H1 (cell line): Measurements from ENCODE around the gene NLRC3. TPM values are rescaled to one million over a fixed set of nuclear protein-coding genes. Genes with fewer than 3 reads are reported as not detected.

Source experiments
- CTCF ChIA-PET: fragments of 300-600 bp; sonication (Branson Sonifier 250); formaldehyde crosslinking; loops from one replicate; lab custom pipeline; 2021; ENCODE audit not compliant: partially characterized antibody; lab: Charles Lee
- POLR2A ChIA-PET: fragments of 300-600 bp; sonication (Branson Sonifier 250); formaldehyde crosslinking; loops from one replicate; lab custom pipeline; 2021; ENCODE audit warnings: inconsistent platforms; ENCODE audit not compliant: partially characterized antibody; lab: Charles Lee
- DNase-seq, 2 experiments: peaks; one replicate each; pipeline versions ENCODE4 v3.0.0 to v3.0.0-alpha.2; 2010 to 2022; ENCODE audit warnings: low spot score in 2 of 2, low read depth in 1 of 2, mixed read lengths in 1 of 2
- FAIRE-seq: peaks from 2 replicates; lab custom pipeline; 2011; peaks lifted over from hg19 to GRCh38; lab: Jason Lieb, UNC
- H2AFZ ChIP-seq: 2 replicates; pipeline ENCODE4 v1.8.1; 2012; ENCODE audit warnings: low read length, inconsistent platforms
- H2AK5ac ChIP-seq: 2 replicates; pipeline ENCODE4 v1.6.1; 2013; ENCODE audit warnings: low read depth, low read length
- H2BK120ac ChIP-seq: replicated peaks from 2 replicates; pipeline ENCODE3; 2013; ENCODE audit warnings: low read depth, low read length, inconsistent platforms
- H2BK12ac ChIP-seq: 2 replicates; pipeline ENCODE4 v1.6.1; 2013; ENCODE audit warnings: low read depth, low read length
- H2BK15ac ChIP-seq: 2 replicates; pipeline ENCODE4 v1.6.1; 2013; ENCODE audit warnings: low read length
- H2BK20ac ChIP-seq: 2 replicates; pipeline ENCODE4 v1.6.1; 2013; ENCODE audit warnings: low read length
- H2BK5ac ChIP-seq: 2 replicates; pipeline ENCODE4 v1.6.1; 2013; ENCODE audit warnings: low read depth, low read length
- H3K14ac ChIP-seq: 2 replicates; pipeline ENCODE4 v1.6.1; 2013; ENCODE audit warnings: inconsistent platforms; ENCODE audit not compliant: insufficient read length
- H3K18ac ChIP-seq: 2 replicates; pipeline ENCODE4 v1.6.1; 2013; ENCODE audit warnings: low read length; ENCODE audit errors: extremely low read depth
- H3K23ac ChIP-seq: 2 replicates; pipeline ENCODE4 v1.6.1; 2013; ENCODE audit warnings: inconsistent platforms; ENCODE audit not compliant: insufficient read length
- H3K23me2 ChIP-seq: 2 replicates; pipeline ENCODE4 v1.6.1; 2013; ENCODE audit warnings: low read depth, low read length
- H3K27ac ChIP-seq: 2 replicates; pipeline ENCODE4 v1.6.1; 2011; ENCODE audit warnings: low read depth, low read length, inconsistent platforms
- H3K27me3 ChIP-seq, 4 experiments: replicated peaks in 1 of 4; 1 replicate in 1 of 4; 2 replicates in 3 of 4; pipeline versions ENCODE4 v1.6.1 to v1.8.1; 2011 to 2013; ENCODE audit warnings: low read length in 3 of 4, mild to moderate bottlenecking in 3 of 4, inconsistent platforms in 2 of 4, mixed read lengths in 2 of 4, moderate library complexity in 1 of 4; ENCODE audit not compliant: control insufficient read depth in 3 of 4, insufficient read depth in 3 of 4; ENCODE audit errors: extremely low read depth in 1 of 4
- H3K36me3 ChIP-seq, 4 experiments: 2 replicates each; pipeline versions ENCODE4 v1.6.1 to v1.8.1; 2011 to 2013; ENCODE audit warnings: mild to moderate bottlenecking in 4 of 4, low read length in 3 of 4, moderate library complexity in 2 of 4, control low read depth in 1 of 4, inconsistent platforms in 1 of 4; ENCODE audit not compliant: insufficient read depth in 4 of 4, control insufficient read depth in 2 of 4
- H3K4ac ChIP-seq: replicated peaks from 2 replicates; pipeline ENCODE3; 2013; ENCODE audit warnings: low read length, low read depth, mixed read lengths, inconsistent platforms; ENCODE audit not compliant: insufficient read length
- H3K4me1 ChIP-seq, 4 experiments: replicated peaks in 1 of 4; 1 replicate in 1 of 4; 2 replicates in 3 of 4; pipeline versions ENCODE4 v1.6.1 to v1.8.1; 2011 to 2013; ENCODE audit warnings: low read length in 3 of 4, inconsistent platforms in 2 of 4, mixed read lengths in 1 of 4; ENCODE audit not compliant: insufficient read depth in 4 of 4, control insufficient read depth in 3 of 4
- H3K4me2 ChIP-seq, 2 experiments: 2 replicates each; pipeline versions ENCODE4 v1.6.1 to v1.8.1; 2011 to 2013; ENCODE audit warnings: low read depth in 2 of 2, low read length in 2 of 2, control low read depth in 1 of 2, inconsistent platforms in 1 of 2, mild to moderate bottlenecking in 1 of 2; ENCODE audit not compliant: insufficient read depth in 1 of 2
- H3K4me3 ChIP-seq, 4 experiments: fragments of 200-600, 300-600 bp in 1 of 4; sonication (generic), shearing (Covaris generic), sonication (Bioruptor Twin) in 1 of 4; 2 replicates each; pipeline versions ENCODE4 v1.5.1 to v1.8.1; 2011 to 2016; ENCODE audit warnings: low read length in 4 of 4, low read depth in 3 of 4, control low read depth in 2 of 4, inconsistent platforms in 2 of 4, mild to moderate bottlenecking in 2 of 4, mixed read lengths in 1 of 4, moderate library complexity in 1 of 4; ENCODE audit not compliant: insufficient read depth in 2 of 4; ENCODE audit errors: extremely low read depth in 1 of 4
- H3K56ac ChIP-seq: replicated peaks from 2 replicates; pipeline ENCODE3; 2013; ENCODE audit warnings: low read depth, mild to moderate bottlenecking, mixed read lengths, low read length, inconsistent platforms; ENCODE audit not compliant: insufficient read length
- H3K79me1 ChIP-seq: 2 replicates; pipeline ENCODE4 v1.6.1; 2013; ENCODE audit warnings: low read depth, low read length, control low read depth
- H3K79me2 ChIP-seq, 2 experiments: 2 replicates each; pipeline versions ENCODE4 v1.6.1 to v1.8.1; 2012 to 2013; ENCODE audit warnings: low read length in 2 of 2, mild to moderate bottlenecking in 2 of 2, inconsistent platforms in 1 of 2; ENCODE audit not compliant: insufficient read depth in 2 of 2, control insufficient read depth in 1 of 2
- H3K9ac ChIP-seq, 4 experiments: replicated peaks in 1 of 4; 1 replicate in 1 of 4; 2 replicates in 3 of 4; pipeline versions ENCODE4 v1.6.1 to v1.8.1; 2011 to 2013; ENCODE audit warnings: low read depth in 3 of 4, low read length in 3 of 4, control low read depth in 2 of 4, mild to moderate bottlenecking in 2 of 4, moderate library complexity in 2 of 4, inconsistent platforms in 1 of 4; ENCODE audit errors: extremely low read depth in 1 of 4
- H3K9me3 ChIP-seq, 2 experiments: 2 replicates each; pipeline versions ENCODE4 v1.6.1 to v1.8.1; 2012 to 2013; ENCODE audit warnings: mild to moderate bottlenecking in 2 of 2, moderate library complexity in 2 of 2, control low read depth in 1 of 2, inconsistent platforms in 1 of 2, low read depth in 1 of 2, low read length in 1 of 2, mixed read lengths in 1 of 2; ENCODE audit not compliant: insufficient read depth in 2 of 2
- H4K20me1 ChIP-seq, 2 experiments: replicated peaks in 1 of 2; 2 replicates each; pipeline versions ENCODE3 to v1.8.1; 2011 to 2013; ENCODE audit warnings: inconsistent platforms in 2 of 2, low read length in 2 of 2, mild to moderate bottlenecking in 1 of 2; ENCODE audit not compliant: insufficient read depth in 2 of 2, control insufficient read depth in 1 of 2
- H4K5ac ChIP-seq: 2 replicates; pipeline ENCODE4 v1.6.1; 2013; ENCODE audit warnings: low read length, low read depth, mixed read lengths, inconsistent platforms; ENCODE audit not compliant: insufficient read length
- H4K8ac ChIP-seq: 2 replicates; pipeline ENCODE4 v1.8.0; 2013; ENCODE audit warnings: mild to moderate bottlenecking, moderate library complexity, low read length, inconsistent platforms; ENCODE audit not compliant: insufficient read depth; ENCODE audit errors: extremely low read depth
- H4K91ac ChIP-seq: replicated peaks from 2 replicates; pipeline ENCODE3; 2013; ENCODE audit warnings: low read length, mixed read lengths, inconsistent platforms; ENCODE audit not compliant: insufficient read length
- CTBP2 ChIP-seq: IDR thresholded peaks from 2 replicates; pipeline ENCODE4 v1.7.0; 2011; ENCODE audit warnings: borderline replicate concordance, mild to moderate bottlenecking, moderate library complexity, mixed read lengths, low read length; ENCODE audit not compliant: insufficient read depth, insufficient read length
- POU5F1 ChIP-seq: IDR thresholded peaks from 2 replicates; pipeline ENCODE4 v1.6.1; 2011; ENCODE audit warnings: low read depth, mild to moderate bottlenecking, low read length, moderate library complexity
- WGBS, 2 experiments: shearing (Covaris generic) in 1 of 2; methylation state at CpG; one replicate each; pipeline versions ENCODE4 v1.1.6 to v1.1.7; 2013 to 2015; ENCODE audit warnings: low lambda C conversion rate in 2 of 2, mixed read lengths in 2 of 2, inconsistent platforms in 1 of 2, low coverage in 1 of 2, missing lambda C conversion rate in 1 of 2; ENCODE audit not compliant: insufficient replicate concordance in 2 of 2, insufficient coverage in 1 of 2, insufficient read length in 1 of 2; ENCODE audit errors: extremely low coverage in 1 of 2, missing lambda C conversion rate in 1 of 2; 5-methylcytosine and 5-hydroxymethylcytosine counted together
- polyA plus RNA-seq, 7 experiments: library from polyadenylated mRNA; depleted of rRNA in 3 of 7; stranded (reverse) in 5 of 7; unstranded in 2 of 7; fragments of >200 nt in 5 of 7; fragments of 200-250 nt in 2 of 7; gene quantifications; 1 replicate in 5 of 7; 2 replicates in 1 of 7; 4 replicates in 1 of 7; pipeline versions ENCODE4 v1.2.1 to v1.2.3, GENCODE V29; 2011 to 2013; ENCODE audit warnings: missing spikeins in 2 of 7, mixed read lengths in 2 of 7
- total RNA-seq: library from RNA; stranded (reverse); fragmentation: NEBNext Ultra II Directional; extraction: Animal tissue kit (Norgen Biotek cat#: 25700); gene quantifications from 2 replicates; pipeline ENCODE4 v1.2.1, GENCODE V29; 2021

Gene NLRC3
- total and polyA plus RNA-seq, 2 of the 8 experiments (the other 6 are each of a cell fraction or from before 2014, with no cell fraction given), result 0.18 to 0.20 TPM

DNA sequence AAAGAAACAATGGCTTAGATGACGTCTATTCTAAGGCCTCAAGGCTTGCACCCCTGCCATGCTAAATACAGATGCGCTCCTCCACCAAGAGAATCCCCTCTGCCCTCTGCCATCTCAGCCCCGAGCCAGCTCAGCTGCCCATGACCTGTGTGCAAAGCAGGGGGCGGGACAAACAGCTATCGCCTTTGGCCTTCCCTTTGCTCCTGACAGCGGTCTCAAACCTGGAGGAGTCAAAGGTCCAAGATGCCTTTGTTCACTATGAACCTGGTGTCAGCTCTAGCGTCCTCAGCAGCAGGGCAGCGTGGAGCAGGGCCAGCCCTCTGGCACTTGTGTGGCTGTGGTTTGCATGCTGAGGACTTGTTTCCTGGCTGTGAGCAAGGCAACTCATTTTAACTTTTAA lies 21.9 kb upstream of the NLRC3 start:
- DNase-seq, result no peak
- H4K20me1 ChIP-seq, result peaks cover 0 to 3% of the 10 kb centered on the region in 2 experiments
- no peak overlapping the region for H3K56ac ChIP-seq
- H2AFZ ChIP-seq, result no peak overlapping the region
- H3K4me3 ChIP-seq, result no peak overlapping the region
- no peak overlapping the region for H2AK5ac ChIP-seq
- H3K4ac ChIP-seq, result no peak overlapping the region
- H3K4me1 ChIP-seq, result no peaks in the 10 kb centered on the region
- H3K14ac ChIP-seq, result no peak overlapping the region
- H2BK15ac ChIP-seq, result no peak overlapping the region
- no peak overlapping the region for H4K5ac ChIP-seq
- H3K4me2 ChIP-seq, result no peak overlapping the region
- CTCF ChIA-PET, result no interaction called here
- POLR2A ChIA-PET, result no interaction called here
- no peak overlapping the region for H2BK20ac ChIP-seq
- no peaks in the 10 kb centered on the region for H3K23me2 ChIP-seq
- H3K18ac ChIP-seq, result no peak overlapping the region
- H4K91ac ChIP-seq, result no peak overlapping the region
- H3K27me3 ChIP-seq, result no peaks in the 10 kb centered on the region; a peak in 1 of 7 replicates
- H2BK5ac ChIP-seq, result no peak overlapping the region
- WGBS, 2 experiments, result 91% methylated on average over 8 of the region's 8 CpGs; no CpG with 5 or more reads in 1 of the 2 experiments
- H3K36me3 ChIP-seq, result peaks cover 0 to 31% (median 19%) of the 10 kb centered on the region in 4 experiments; a peak in 6 of 8 replicates
- H3K79me1 ChIP-seq, result no peaks in the 10 kb centered on the region; the same call in 1 of the 2 replicates
- FAIRE-seq, result no peak
- no peaks in the 10 kb centered on the region for H3K79me2 ChIP-seq
- H3K9ac ChIP-seq, result no peak overlapping the region
- no peak overlapping the region for H2BK12ac ChIP-seq
- no peak overlapping the region for H2BK120ac ChIP-seq
- H3K9me3 ChIP-seq, result peaks cover 12 to 18% of the 10 kb centered on the region in 2 experiments
- no peak overlapping the region for H4K8ac ChIP-seq
- no peak overlapping the region for H3K27ac ChIP-seq
- no peak overlapping the region for H3K23ac ChIP-seq
- TF ChIP-seq POU5F1 (no peak), CTBP2 (no peak)
